ENCODE results near the gene DDX60. TPM values are rescaled to one million over a fixed set of nuclear protein-coding genes. Genes with fewer than 3 reads are reported as not detected.

Gene DDX60
- polyA plus RNA-seq, 1 donor from 2014 or later: not detected

- no peak overlapping the region for H2AFZ ChIP-seq (ENCODE audit: low read depth, low read length)
- H3K27me3 ChIP-seq (ENCODE audit: insufficient read depth, low read depth, low read length): no peaks in the 10 kb centered on the region
- no peaks in the 10 kb centered on the region for H3K79me2 ChIP-seq (replicated peaks; ENCODE audit: insufficient read depth, low read length)
- H3K4me3 ChIP-seq (ENCODE audit: low read length): no peak overlapping the region
- H3F3A ChIP-seq (ENCODE audit: insufficient read depth, low read length, poor library complexity, severe bottlenecking): no peaks in the 10 kb centered on the region
- no peaks in the 10 kb centered on the region for H3K9me2 ChIP-seq (ENCODE audit: insufficient read depth, low read length)
- no peak overlapping the region for H3K9ac ChIP-seq (ENCODE audit: low read length)
- no peak overlapping the region for H3K27ac ChIP-seq (ENCODE audit: low read length)
- H3K9me3 ChIP-seq (ENCODE audit: low read length): no peaks in the 10 kb centered on the region
- no peaks in the 10 kb centered on the region for H4K20me1 ChIP-seq (ENCODE audit: insufficient read depth)
- H3K36me3 ChIP-seq (ENCODE audit: insufficient read depth, low read length): no peaks in the 10 kb centered on the region
- TF ChIP-seq RAD21 (conservative IDR thresholded peaks at IDR 0.05) (no peak), REST (IDR thresholded peaks at IDR 0.05; ENCODE audit: borderline replicate concordance) (no peak), CTCF (IDR thresholded peaks at IDR 0.05; ENCODE audit: poor library complexity, severe bottlenecking) (no peak), MXI1 (conservative IDR thresholded peaks at IDR 0.05; ENCODE audit: poor library complexity, severe bottlenecking) (no peak), TAF1 (IDR thresholded peaks at IDR 0.05; ENCODE audit: low read depth) (no peak), EP300 (conservative IDR thresholded peaks at IDR 0.05; ENCODE audit: poor library complexity, severe bottlenecking) (no peak), EZH2 (IDR thresholded peaks at IDR 0.05; ENCODE audit: borderline replicate concordance, insufficient read depth, low read length, poor library complexity, severe bottlenecking) (no peak), SMC3 (conservative IDR thresholded peaks at IDR 0.05; ENCODE audit: poor library complexity) (no peak), POLR2AphosphoS5 (IDR thresholded peaks at IDR 0.05) (no peak)
- H3K4me2 ChIP-seq (ENCODE audit: low read length): no peak overlapping the region
Observed at GRCh38 chr4:168309781-168310180, 8.8 kb downstream of the DDX60 start.

DNA sequence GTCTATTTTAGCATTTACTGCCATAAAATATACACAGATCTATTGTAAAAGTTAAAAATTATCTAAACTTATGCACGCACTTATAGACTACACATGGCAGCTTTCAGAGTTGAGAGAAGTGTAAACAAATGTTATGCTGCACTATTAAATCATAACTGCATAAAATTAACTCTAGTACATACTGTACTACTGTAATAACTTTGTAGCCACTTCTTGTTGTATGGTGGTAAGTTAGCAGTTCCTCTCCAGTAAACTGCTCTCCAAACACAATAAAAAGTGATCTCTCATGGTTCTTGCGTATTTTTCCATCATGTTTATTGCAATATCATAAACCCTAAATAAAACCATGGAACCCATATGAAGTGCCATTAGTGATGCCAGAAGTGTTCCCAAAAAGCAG is 9.6 kb downstream of the DDX60 start:
- Histone ChIP-seq H4K20me1 (ENCODE audit: insufficient read depth) (no peaks in the 10 kb centered on the region), H3K79me2 (replicated peaks; ENCODE audit: insufficient read depth, low read length) (no peaks in the 10 kb centered on the region), H3K4me2 (ENCODE audit: low read length) (no peak overlapping the region), H2AFZ (ENCODE audit: low read depth, low read length) (no peak overlapping the region), H3K27ac (ENCODE audit: low read length) (no peak overlapping the region), H3K9ac (ENCODE audit: low read length) (no peak overlapping the region), H3K4me3 (ENCODE audit: low read length) (no peak overlapping the region), H3K9me3 (ENCODE audit: low read length) (no peaks in the 10 kb centered on the region), H3K9me2 (ENCODE audit: insufficient read depth, low read length) (no peaks in the 10 kb centered on the region), H3K27me3 (ENCODE audit: insufficient read depth, low read depth, low read length) (no peaks in the 10 kb centered on the region), H3F3A (ENCODE audit: insufficient read depth, low read length, poor library complexity, severe bottlenecking) (no peaks in the 10 kb centered on the region), H3K36me3 (ENCODE audit: insufficient read depth, low read length) (no peaks in the 10 kb centered on the region)
- no peak for TF ChIP-seq EZH2 (IDR thresholded peaks at IDR 0.05; ENCODE audit: borderline replicate concordance, insufficient read depth, low read length, poor library complexity, severe bottlenecking)
- no peak for TF ChIP-seq EP300 (conservative IDR thresholded peaks at IDR 0.05; ENCODE audit: poor library complexity, severe bottlenecking)
- TF ChIP-seq MXI1 (conservative IDR thresholded peaks at IDR 0.05; ENCODE audit: poor library complexity, severe bottlenecking): no peak
- TF ChIP-seq TAF1 (IDR thresholded peaks at IDR 0.05; ENCODE audit: low read depth): no peak
- no peak for TF ChIP-seq REST (IDR thresholded peaks at IDR 0.05; ENCODE audit: borderline replicate concordance)
- TF ChIP-seq SMC3 (conservative IDR thresholded peaks at IDR 0.05; ENCODE audit: poor library complexity): no peak
- no peak for TF ChIP-seq POLR2AphosphoS5 (IDR thresholded peaks at IDR 0.05)
- no peak for TF ChIP-seq RAD21 (conservative IDR thresholded peaks at IDR 0.05)
- no peak for TF ChIP-seq CTCF (IDR thresholded peaks at IDR 0.05; ENCODE audit: poor library complexity, severe bottlenecking)

Measured in neural cell (in vitro differentiated cells).